CD1c-positive myeloid dendritic cell (primary cell): ENCODE data around the gene MAN1A1.

Experiments used
- DNase-seq: peaks from one replicate; pipeline ENCODE4 v3.0.0-alpha.2; 2016; ENCODE audit errors: extremely low spot score

MAN1A1 gene

DNA sequence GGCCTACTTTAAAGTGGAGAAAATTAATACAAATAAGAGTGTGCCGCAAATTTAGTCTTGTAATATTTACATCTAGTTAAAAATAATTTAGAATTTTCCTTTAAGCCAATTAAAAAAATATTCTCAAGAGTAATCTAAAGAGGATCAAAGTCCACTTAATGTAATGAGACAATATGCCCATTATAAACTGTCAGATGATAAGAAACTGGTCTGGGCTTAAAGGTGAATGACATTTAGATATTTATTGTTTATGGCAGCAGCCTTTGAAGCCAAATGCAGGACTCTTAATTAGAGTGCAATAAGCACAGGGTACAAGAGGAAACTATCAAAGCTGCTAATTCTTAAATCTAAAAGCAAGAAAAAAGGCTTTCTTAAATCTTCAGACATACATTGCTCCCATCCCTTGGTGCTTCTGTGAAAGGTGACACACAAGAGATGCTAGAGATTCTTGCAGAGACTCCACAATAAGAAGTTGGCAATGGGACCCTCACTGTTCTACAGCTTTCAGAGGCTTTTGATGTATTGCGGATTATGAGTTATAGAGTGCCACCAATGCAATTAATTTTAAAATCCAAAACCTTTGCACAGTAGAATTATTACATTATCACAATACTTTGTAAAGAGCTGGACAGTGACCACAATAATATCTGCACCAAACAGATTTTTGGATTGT, 116.1 kb downstream of the MAN1A1 start:
- DNase-seq = no peak

DNA sequence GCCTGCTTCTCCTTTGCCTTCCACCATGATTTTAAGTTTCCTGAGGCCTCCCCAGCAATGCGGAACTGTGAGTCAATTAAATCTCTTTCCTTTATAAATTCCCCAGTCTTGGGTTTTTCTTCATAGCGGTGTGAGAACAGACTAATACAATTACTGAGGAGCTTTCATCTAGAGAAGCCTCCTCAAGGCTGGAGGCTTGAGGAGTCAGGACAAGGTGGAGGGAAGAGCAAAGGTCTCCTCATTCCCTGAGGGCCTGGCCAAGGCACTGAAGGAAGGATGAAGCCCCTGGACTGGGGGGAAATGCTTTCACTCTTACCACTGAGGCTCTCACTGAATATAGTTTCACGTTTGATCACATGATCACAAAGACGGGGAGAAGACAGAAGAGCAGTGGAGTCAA, 118.2 kb downstream of the MAN1A1 start:
- no peak for DNase-seq

DNA sequence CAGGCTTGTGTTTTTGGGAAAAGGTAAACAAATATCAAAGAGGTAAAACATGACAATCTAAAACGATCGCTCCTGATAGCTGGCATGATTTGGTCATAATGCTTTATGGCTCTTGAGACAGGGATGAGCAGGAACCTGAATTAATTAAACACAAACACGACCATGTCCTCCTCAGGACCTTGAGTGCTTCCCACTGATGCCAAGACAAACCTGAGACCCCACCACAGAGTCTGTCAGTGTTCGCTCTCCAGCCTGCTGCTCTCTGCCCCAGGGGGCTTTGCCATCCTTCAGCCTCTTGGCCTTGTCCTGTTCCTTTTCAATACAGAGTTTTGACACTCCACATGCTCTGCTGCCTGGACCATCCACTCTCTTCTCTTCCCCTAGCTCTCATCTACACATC, 119.4 kb downstream of the MAN1A1 start:
- DNase-seq = no peak

DNA sequence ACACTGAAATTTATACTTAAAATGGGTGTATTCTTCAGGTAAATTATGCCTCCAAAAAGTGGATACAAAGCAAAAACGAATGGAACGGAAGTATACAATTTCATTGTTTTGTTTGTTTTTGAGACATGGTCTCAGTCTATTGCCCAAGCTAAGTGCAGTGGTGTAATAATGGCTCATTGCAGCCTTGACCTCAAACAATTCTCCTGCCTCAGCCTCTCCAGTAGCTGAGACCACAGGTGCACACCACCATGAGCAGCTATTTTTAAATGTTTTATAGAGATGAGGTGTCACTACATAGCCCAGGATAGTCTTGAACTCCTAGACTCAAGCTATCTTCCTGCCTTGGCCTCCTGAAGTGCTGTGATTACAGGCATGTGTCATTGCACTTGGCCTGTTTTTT, 122.2 kb downstream of the MAN1A1 start:
- no peak for DNase-seq

DNA sequence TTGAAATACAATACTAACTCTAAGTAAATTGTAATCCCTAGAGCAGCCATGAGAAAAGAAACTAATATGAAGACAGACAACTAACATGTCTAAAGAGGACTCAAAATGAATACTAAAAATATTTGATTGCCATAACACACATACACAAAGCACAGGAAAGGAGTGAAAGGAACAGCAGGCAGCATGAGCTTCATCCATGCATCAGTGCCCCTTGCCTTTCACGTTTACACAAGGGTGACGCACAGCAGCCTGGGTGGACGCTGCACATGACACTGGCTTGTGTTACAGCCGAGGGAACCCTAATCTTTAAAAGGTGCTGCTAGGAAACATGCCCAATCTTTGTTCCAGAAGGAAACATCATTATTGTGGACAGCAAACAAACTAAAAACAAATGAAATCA, 123.5 kb downstream of the MAN1A1 start:
- no peak for DNase-seq

DNA sequence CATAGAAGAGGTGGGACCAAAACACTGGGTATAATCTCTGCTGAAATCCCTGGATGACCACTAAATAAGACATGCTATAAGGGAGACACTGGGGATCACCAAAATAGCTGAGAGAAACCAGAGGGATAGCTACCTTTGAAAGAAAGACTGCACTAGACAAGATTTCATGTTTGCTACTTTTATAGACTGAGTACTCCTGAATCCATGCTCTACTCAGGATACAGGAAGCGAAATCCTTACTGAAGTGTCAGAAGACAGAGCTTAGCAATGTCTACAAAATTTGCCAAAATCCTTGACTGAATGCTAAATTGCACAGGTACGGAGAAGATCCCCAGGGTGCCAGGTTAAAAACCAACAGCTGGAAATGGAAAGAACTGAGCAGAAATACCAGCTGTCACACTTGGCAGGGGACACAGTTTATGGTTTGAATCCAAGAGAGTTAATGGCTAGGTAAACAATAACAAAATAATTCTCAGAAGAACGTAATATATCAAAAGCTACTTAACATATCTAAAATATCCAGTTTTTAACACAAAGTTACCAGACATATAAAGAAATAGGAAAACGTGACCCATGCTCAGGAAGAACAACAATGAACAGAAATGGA, 125.4 kb downstream of the MAN1A1 start:
- no peak for DNase-seq

DNA sequence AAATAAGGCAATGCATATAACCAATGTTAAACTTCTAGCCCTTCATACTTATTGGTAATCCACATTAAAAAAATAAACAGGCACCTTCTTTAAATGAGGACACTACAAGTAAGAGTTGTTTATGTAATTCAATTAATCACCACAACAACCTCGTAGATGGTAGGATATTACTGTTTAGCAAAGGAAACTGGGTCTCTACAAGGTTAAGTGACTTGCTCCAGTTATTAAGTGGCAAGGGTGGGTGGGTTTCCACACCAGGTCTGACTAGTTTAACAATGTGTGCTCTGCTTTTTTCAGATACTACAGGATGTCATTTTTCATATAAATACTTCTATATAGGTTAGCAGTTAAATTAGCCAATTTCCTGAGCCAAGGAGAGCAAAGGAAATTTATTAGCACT, 129.1 kb downstream of the MAN1A1 start:
- no peak for DNase-seq

DNA sequence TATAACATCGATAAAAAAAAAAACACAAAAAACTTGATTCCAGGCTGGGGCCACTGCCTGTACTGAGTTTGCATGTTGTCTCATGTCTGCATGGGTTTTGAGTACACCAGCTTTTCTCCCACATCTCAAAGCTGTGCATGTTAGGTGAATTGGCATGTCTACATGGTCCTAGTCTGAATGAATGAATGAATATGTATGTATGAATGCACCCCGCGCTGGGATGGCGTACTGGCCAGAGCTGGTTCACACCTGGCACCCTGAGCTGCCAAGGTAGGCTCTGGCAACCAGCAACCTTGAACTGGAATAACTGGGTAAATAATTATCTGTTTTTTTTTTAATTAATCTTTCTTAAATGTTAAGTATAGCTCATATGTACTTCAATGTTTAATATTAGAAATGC, 131.0 kb downstream of the MAN1A1 start:
- no peak for DNase-seq

DNA sequence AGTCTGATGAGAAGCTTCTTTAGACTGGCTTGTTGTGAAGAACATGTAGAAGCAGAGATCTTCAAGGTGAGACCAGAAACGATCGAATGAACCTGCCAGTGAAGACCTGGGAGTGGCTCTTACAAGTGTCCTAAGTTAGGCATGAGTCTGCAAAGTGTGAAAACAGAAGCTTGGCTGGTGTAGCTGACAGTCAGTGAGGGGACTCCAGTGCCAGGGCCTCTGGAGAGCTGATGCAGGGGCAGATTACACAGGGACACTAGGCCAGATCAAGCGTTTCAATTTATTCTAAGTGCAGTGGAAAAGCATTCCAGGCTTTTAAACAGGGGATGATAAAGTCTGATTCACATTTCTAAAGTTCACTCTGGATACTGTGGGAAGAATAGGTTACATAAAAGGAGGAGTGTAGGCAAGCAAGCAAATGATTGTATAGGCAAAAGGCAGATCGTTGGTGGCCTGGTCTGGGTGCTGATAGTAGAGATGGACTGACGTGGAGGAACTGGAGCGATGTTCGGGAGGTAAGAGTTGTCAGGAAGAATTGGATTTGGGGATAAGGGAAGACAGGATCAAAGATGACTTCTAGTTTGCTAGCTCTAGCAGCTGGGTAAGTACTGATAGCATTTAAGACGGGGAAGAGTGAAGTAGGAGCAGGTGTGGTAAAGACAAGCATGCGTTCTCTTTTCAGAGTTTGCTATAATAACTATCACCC, 133.5 kb downstream of the MAN1A1 start:
- no peak for DNase-seq

DNA sequence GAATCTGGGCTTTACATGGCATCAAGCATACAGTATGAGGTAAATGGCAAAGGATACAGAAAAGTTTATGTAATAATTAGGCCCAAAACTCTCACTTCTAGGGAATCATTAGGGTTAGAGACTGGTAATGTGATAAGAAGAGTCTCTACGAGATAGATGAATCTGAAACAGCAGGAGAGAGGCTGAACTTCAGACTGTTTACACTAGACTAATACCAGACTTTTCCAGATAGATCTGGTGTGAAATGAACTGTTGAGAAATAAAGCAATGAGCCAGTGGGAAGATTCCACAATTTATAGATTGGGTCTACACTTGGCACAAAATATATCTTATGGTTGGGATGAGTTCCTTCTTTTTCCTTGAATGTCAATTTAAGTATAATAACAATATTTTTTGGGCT, 134.3 kb downstream of the MAN1A1 start:
- DNase-seq = no peak

DNA sequence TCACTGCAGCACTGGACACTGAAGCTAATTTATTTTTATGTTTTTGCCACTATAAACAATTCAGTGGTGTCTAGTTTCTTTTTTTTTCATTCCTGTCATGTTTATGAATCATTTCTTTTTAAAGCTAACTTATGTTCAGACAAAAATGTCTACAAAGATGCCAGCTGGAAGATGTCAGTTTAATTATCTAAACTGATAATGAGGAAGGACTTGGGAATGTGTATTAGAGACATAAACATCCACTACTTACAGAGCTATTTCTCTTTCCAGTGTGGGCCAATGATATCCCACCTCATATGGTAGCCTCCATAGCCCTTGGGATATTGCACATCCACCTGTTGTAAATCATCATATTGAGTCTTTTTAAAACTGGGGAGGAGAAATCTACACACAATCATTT, 139.0 kb downstream of the MAN1A1 start:
- no peak for DNase-seq

DNA sequence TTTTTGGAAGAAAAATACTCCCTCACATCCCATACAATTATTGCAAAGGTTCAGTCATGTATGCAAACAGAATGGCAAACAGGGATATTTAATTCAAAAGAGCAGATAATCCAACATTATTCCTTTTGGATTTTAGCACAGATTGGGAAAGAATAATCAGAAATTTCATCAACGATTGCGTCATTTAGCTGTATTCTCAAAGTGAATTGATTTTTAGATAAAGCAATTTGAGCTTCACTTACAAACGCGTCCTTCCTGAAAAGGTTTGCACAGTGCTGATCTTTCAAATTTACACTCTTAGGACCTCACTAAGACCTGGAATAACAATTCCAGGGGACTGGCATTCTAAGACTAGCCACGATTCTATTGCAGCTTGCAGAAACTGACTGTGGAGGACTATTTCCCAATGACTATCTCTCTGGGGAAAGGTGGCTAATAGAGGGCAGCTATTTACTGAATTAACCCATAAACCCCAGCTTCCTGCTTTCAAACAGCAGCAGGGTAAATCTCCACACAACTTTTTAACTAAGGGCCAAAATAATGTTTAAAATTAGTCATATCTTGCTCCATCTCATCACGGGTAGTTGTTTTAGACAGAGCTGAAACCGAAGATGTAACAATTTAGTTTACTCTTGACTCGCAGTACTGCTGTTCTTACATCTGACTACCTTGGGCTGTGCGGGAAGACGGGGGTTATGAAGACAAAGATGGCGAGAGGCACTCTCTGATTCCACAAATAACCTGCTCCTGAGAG, 139.9 kb downstream of the MAN1A1 start:
- no peak for DNase-seq

DNA sequence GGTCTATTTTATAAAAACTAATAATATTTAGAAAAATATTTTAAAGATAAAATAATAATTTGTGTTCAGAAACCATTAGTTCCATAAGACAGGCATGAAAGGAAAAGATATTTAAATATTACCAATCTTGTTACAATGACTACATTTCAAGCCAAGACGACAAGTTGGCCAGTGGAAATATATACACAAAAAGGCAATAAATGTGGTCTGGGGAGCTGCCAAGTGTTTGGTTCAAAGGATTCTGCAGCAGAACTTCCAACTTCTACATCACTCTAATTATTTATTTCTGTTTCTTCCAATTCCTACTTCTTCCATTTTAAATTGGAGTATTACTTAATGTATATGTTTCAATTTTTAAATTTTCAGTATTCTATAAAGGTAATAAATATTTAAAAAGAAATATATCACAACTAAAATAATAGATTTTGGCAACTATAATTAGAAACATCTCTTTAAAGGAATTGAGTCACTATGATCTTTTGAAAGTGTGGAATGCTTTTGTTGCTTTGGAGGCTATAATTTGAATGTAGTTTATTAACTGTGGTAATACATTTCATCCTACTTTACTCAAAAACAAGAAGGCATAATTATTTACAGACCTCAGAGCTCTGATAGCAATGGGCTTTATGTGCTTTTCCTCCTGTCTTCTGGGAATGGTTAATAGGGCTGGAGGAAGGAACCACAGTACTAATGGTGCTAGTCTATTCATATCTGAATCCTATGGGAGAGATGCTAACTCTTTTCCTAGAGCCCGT, 141.4 kb downstream of the MAN1A1 start:
- DNase-seq = no peak

DNA sequence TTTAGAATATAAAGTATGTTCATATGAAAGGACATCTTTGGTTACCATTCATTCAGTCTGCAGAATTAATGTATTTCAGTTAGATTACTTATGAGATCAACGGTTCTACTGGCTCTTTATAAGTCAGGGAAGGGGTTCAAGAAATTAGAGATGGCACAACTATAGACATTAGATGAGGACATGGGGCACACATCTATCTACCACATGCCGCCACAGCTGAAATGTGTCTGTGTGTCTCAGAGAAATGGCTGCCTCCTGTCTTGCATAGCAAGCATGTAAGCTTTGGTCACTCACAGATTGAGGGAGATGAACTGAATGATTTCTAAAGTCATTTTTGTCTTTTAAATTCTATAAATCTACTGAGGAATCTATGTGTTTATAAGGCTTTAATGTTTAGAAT, 142.2 kb downstream of the MAN1A1 start:
- no peak for DNase-seq

DNA sequence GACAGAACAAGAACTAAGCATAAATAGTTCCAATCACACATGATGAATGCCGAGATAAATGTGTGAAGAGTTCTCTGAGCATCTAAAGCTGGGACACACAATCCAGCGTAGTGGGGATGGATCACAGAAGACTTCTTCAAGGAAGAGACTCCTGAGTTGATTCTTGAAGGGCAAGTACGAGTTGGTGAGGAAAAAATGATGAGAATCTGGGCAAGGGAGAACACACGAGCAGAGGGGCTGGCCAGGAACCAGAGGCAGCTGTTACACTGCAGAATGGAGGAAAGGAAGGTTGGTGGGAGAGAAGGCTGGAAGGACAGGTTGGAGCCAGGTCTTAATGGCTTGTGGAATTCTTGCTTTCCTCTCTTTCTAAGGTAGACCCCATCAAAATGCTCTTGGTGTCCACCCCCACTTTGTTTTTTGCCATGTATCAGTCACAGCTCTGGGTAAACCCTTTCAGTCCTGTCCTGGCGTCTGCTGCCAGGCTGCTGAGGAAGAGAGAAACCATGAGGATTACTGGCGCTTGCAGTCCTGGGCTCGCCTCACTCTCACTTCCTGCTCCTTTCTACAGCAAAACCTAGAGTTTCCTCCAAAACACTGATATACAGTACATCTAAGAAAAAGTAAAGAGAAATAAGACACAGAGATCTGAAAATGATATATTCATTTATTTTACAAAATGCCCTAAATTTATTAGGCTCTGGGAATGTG, 143.5 kb downstream of the MAN1A1 start:
- peak; percentile 27 for DNase-seq

DNA sequence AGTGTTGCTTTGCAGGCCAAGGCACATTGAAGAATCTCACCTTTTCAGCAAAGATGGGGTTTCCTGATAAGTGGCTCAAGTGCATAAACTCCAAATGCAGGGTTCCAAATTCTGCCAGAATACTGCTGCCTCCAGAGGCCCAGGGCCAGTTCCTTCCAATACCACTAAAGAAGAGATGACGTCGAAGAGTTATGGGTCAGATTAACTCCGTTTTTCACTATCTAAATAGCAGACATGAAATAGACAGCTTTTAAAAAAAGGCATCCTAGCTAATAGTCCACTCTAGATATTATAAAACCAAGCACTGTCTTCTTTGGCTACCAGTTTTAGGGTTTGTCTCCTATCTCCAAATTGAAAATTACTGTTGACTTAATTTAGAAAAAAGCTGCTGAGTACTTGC, 144.8 kb downstream of the MAN1A1 start:
- DNase-seq = no peak

DNA sequence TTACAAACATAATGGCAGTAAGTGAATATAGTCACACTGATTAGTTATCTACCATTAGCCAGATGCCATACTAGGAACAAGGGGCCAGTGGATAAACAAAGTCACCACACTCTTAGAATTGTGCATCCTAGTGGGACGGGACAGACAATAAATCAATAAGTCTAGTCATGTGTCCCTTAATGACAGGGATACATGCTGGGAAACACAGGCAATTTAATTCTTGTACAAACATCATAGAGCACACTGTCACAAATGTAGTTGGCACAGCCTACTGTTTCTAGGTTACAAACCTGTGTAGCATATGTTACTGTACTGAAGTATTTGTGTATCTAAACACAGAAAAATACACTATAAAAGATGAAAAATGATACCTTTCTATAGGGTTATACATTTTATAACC, 148.1 kb downstream of the MAN1A1 start:
- no peak for DNase-seq

DNA sequence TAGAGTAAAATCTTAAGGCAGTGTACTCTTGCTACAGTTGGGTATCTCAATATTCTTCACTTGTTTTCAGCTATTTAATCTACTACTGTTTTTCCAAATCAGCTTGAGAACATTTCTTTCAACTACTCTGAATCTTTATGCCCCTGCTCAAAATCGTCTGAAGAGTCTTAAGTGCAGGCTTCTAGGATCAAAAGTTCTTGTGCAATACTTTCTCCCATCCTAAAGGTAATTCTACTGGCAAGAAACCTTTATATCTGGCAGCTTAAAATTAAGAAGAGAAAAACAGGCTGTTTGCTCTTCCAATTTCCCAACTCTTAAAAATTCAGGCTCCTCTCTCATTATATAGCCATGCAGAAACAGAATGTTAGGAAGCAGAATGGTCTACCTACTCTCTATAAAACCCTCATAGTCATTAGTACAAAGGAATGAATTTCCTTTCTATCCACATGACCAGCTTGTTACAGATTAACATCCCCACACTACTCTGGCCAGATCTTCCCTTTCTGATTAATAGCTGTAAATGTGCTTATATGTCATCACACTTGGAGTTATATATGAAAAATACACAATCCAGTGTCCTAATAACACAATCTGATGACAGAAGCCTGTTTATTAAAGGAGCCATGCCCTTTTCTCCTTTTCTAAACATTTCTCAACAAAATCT, 148.9 kb downstream of the MAN1A1 start:
- DNase-seq = no peak

DNA sequence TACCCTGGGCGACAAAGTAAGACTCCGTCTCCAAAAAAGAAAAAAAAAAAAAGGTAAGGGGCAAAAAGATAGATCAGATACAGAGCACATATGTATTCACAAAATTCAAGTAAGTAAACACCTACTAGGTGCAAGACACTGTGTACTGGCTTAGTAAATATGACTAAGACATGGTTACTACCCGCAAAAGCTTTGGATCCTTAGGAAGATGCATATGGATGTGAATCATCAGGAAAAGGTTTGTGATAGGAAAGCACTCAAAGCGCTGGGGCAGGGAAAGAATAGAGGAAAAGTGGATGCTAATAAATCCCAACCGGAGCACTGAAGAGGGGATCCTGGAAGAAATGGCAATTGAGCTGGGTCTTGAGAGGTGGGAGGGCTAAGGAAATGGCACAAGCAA, 152.3 kb downstream of the MAN1A1 start:
- DNase-seq = no peak

DNA sequence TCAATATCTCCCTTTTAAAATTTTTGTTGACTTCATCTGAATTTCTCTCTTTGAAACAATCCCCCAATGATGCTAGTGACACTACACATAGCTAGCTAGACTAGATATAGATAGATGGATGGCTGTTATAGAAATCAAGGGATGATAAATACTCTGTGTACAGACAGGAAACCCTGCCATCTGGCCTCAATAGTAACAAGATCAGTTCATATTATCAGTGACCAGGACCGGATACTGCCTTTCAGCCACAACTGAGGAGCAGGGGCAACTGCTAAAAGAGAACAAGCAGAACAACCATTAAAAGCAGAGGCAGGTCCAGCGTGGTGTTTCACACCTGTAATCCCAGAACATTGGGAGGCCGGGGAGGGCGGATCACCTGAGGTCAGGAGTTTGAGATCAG, 152.8 kb downstream of the MAN1A1 start:
- no peak for DNase-seq

DNA sequence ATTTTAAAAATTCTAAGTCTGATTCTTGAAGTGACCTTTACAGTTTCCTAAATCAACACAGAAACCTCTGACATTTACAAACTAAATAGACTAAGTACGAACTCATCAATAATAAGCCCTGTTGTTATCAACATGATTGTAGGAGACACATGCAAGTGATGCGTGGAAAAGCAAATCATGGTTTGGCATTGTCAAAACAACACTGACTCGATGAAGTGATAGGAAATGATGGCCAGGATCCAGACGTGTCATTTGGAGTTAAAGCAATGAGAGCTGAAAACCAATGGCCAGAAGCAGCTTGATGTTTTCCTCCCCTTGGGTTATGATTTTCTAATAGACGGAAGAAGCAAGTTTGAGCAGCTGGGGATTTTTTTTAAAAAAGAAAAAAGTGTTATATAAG, 153.7 kb downstream of the MAN1A1 start:
- DNase-seq = no peak
